ENCODE data around the gene BTBD9.

DNA sequence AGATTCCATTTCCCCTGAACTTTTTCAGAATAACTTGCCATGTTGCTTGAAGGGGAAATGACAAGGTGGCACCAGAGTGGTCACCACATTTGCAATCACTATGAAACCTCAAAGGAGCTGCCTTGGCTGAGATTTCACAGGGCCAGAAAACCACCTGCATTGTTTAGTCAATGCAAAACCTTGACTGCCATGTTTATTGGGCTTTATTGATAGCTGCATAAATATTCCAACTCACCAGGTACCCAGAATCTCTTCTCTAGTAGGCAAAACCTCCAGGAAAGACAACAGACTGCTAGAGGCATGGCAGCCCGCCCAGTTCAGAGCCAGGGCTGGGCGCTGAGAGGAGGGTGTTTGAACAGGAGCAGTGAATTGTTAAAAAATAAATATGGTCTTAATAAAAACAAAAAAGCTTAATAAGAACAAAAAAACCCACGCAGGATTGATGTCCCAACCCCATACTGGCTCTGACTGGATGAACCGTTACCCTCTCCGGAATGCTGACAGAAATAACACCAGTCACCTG, 444.6 kb downstream of the BTBD9 start:
- TF ChIP-seq BACH2 (CRISPR knock-in tag; IDR thresholded peaks at IDR 0.05; ENCODE audit: borderline replicate concordance) (no peak), ZC3H10 (CRISPR knock-in tag; IDR thresholded peaks at IDR 0.05) (no peak)
